K562 (cell line): ENCODE measurements around the gene MFF. TPM values are rescaled to one million over a fixed set of nuclear protein-coding genes. Genes with fewer than 3 reads are reported as not detected.

Experiments
- ATAC-seq: fragments of 200-7000 bp; cut with Tn5 transposase; 3 replicates; pipeline ENCODE4 v1.9.1; 2020; ENCODE audit warnings: moderate library complexity
- BruUV-seq: library from RNA; stranded (reverse); fragments of 400-500 nt; replicated peaks from 2 replicates; lab custom pipeline; 2021; lab: Mats Ljungman, UMichigan
- CTCF ChIA-PET: fragments of 300-600 bp; formaldehyde crosslinking; extraction: SDS; loops from one replicate; lab custom pipeline; 2021; ENCODE audit warnings: low intra/inter-chr PET ratio; lab: Yijun Ruan, JAX
- POLR2A ChIA-PET: fragments of 300-600, 350-650 bp; sonication (Branson Sonifier 250); formaldehyde crosslinking; extraction: SDS; loops from one replicate; lab custom pipeline; 2021; ENCODE audit warnings: antibody characterized with exemption, inconsistent platforms; lab: Yijun Ruan, JAX
- DNase-seq, 4 experiments: peaks; one replicate each; pipeline versions ENCODE4 v3.0.0 to v3.0.0-alpha.2; 2011 to 2018; ENCODE audit warnings: low spot score in 3 of 4, mixed read lengths in 3 of 4; ENCODE audit errors: extremely low read depth in 1 of 4
- FAIRE-seq: peaks from 2 replicates; lab custom pipeline; 2011; peaks lifted over from hg19 to GRCh38; lab: Jason Lieb, UNC
- H2AFZ ChIP-seq: 2 replicates; pipeline ENCODE4 v1.6.0; 2011; ENCODE audit warnings: low read depth, low read length, control low read depth, inconsistent platforms
- H3K27ac ChIP-seq: fragments of 200-600 bp; 3 replicates; pipeline ENCODE4 v1.8.0; 2011; ENCODE audit warnings: low read depth, mild to moderate bottlenecking, control low read depth, inconsistent platforms, low read length, moderate library complexity, mixed read lengths; ENCODE audit errors: extremely low read depth
- H3K27me3 ChIP-seq, 2 experiments: fragments of 300-600 bp in 1 of 2; 2 replicates in 1 of 2; 3 replicates in 1 of 2; pipeline versions ENCODE4 v1.6.0 to v1.8.0; 2011; ENCODE audit warnings: inconsistent platforms in 2 of 2, low read length in 2 of 2, mild to moderate bottlenecking in 1 of 2, mixed read lengths in 1 of 2, moderate library complexity in 1 of 2; ENCODE audit not compliant: control insufficient read depth in 2 of 2, insufficient read depth in 2 of 2
- H3K36me3 ChIP-seq: fragments of 300-600 bp; 3 replicates; pipeline ENCODE4 v1.8.0; 2011; ENCODE audit warnings: mild to moderate bottlenecking, low read length, inconsistent platforms; ENCODE audit not compliant: control insufficient read depth, insufficient read depth
- H3K4me1 ChIP-seq, 2 experiments: fragments of 200-600 bp in 1 of 2; replicated peaks in 1 of 2; 2 replicates in 1 of 2; 3 replicates in 1 of 2; pipeline versions ENCODE4 v1.5.1 to v1.8.0; 2011; ENCODE audit warnings: inconsistent platforms in 2 of 2, low read length in 2 of 2, mild to moderate bottlenecking in 1 of 2, mixed read lengths in 1 of 2, moderate library complexity in 1 of 2; ENCODE audit not compliant: control insufficient read depth in 2 of 2, insufficient read depth in 2 of 2
- H3K4me2 ChIP-seq: 2 replicates; pipeline ENCODE4 v1.6.1; 2011; ENCODE audit warnings: low read length, control low read depth, inconsistent platforms, mixed read lengths; ENCODE audit not compliant: insufficient read depth
- H3K4me3 ChIP-seq: fragments of 200-600 bp; sonication (generic), shearing (Covaris generic); 2 replicates; pipeline ENCODE4 v1.5.1; 2016; ENCODE audit warnings: control low read depth, inconsistent platforms
- H3K79me2 ChIP-seq: fragments of 200-600 bp; 3 replicates; pipeline ENCODE4 v1.8.0; 2011; ENCODE audit warnings: low read length, inconsistent platforms; ENCODE audit not compliant: control insufficient read depth, insufficient read depth
- H3K9ac ChIP-seq, 2 experiments: 2 replicates each; pipeline versions ENCODE4 v1.6.0 to v1.6.1; 2011; ENCODE audit warnings: low read depth in 2 of 2, low read length in 2 of 2, control low read depth in 1 of 2, inconsistent platforms in 1 of 2, mild to moderate bottlenecking in 1 of 2, mixed read lengths in 1 of 2; ENCODE audit not compliant: insufficient read depth in 1 of 2
- H3K9me1 ChIP-seq: one replicate; pipeline ENCODE4 v1.6.0; 2011; ENCODE audit warnings: inconsistent platforms, mild to moderate bottlenecking, low read length, moderate library complexity; ENCODE audit not compliant: control insufficient read depth, insufficient read depth
- H3K9me3 ChIP-seq: replicated peaks from 2 replicates; pipeline ENCODE4 v1.5.1; 2011; ENCODE audit warnings: low read depth, low read length, inconsistent platforms; ENCODE audit not compliant: control insufficient read depth, insufficient read depth
- H4K20me1 ChIP-seq: replicated peaks from 2 replicates; pipeline ENCODE4 v1.6.1; 2011; ENCODE audit warnings: low read length, inconsistent platforms, mixed read lengths; ENCODE audit not compliant: control insufficient read depth, insufficient read depth
- BCLAF1 ChIP-seq, 2 experiments: fragments of 450-650 bp in 1 of 2; IDR thresholded peaks; 2 replicates each; pipeline ENCODE4 v1.6.1; 2011 to 2017; ENCODE audit warnings: low read depth in 2 of 2, antibody characterized with exemption in 1 of 2, borderline replicate concordance in 1 of 2, low read length in 1 of 2, mild to moderate bottlenecking in 1 of 2, mixed read lengths in 1 of 2; ENCODE audit not compliant: control insufficient read depth in 1 of 2
- GTF2B ChIP-seq: IDR thresholded peaks from 2 replicates; pipeline ENCODE4 v1.6.1; 2011; ENCODE audit not compliant: insufficient read length; ENCODE audit errors: extremely low read depth
- KLF16 ChIP-seq: IDR thresholded peaks from 2 replicates; pipeline ENCODE4 v1.6.1; 2016; ENCODE audit warnings: antibody characterized with exemption
- MAFK ChIP-seq: IDR thresholded peaks from 2 replicates; pipeline ENCODE4 v1.6.1; 2011; ENCODE audit warnings: low read length, improper control_type of control experiment
- MTF1 ChIP-seq: fragments of 250-450 bp; sonication (Bioruptor Pico); IDR thresholded peaks from 2 replicates; pipeline ENCODE4 v1.9.0; 2021; ENCODE audit warnings: moderate library complexity, mild to moderate bottlenecking, inconsistent platforms, borderline replicate concordance
- NRF1 ChIP-seq, 2 experiments: fragments of 450-650 bp; IDR thresholded peaks in 1 of 2; conservative IDR thresholded peaks in 1 of 2; 2 replicates each; pipeline ENCODE4 v1.6.1; 2014; ENCODE audit warnings: mild to moderate bottlenecking in 2 of 2
- NUFIP1 ChIP-seq: fragments of 450-650 bp; IDR thresholded peaks from 2 replicates; pipeline ENCODE4 v1.6.1; 2018; ENCODE audit not compliant: partially characterized antibody
- POU5F1 ChIP-seq: fragments of 150-350 bp; IDR thresholded peaks from 2 replicates; pipeline ENCODE4 v1.6.1; 2014; ENCODE audit warnings: borderline replicate concordance, low read length, low read depth, mild to moderate bottlenecking; ENCODE audit not compliant: partially characterized antibody
- RBM25 ChIP-seq: fragments of 200-400 bp; formaldehyde crosslinking; IDR thresholded peaks from 2 replicates; pipeline ENCODE4 v1.6.1; 2018; ENCODE audit warnings: low read length, low read depth, moderate library complexity; ENCODE audit not compliant: severe bottlenecking
- TAF1 ChIP-seq: IDR thresholded peaks from 2 replicates; pipeline ENCODE4 v1.6.1; 2011; ENCODE audit warnings: mild to moderate bottlenecking, low read length, moderate library complexity; ENCODE audit not compliant: insufficient read depth, control insufficient read depth, severe bottlenecking; ENCODE audit errors: extremely low read depth
- TAF9B ChIP-seq: fragments of 450-650 bp; IDR thresholded peaks from 2 replicates; pipeline ENCODE4 v1.6.1; 2018; ENCODE audit warnings: mild to moderate bottlenecking; ENCODE audit not compliant: partially characterized antibody
- ZNF24 ChIP-seq: fragments of 450-650 bp; IDR thresholded peaks from 2 replicates; pipeline ENCODE4 v1.6.1; 2016
- ZNF444 ChIP-seq: fragments of 250-450 bp; sonication (Bioruptor Pico); IDR thresholded peaks from 2 replicates; pipeline ENCODE4 v1.4.0; 2020; ENCODE audit warnings: mild to moderate bottlenecking, moderate library complexity
- ZNF699 ChIP-seq: fragments of 250-450 bp; sonication (Bioruptor Pico); IDR thresholded peaks from 2 replicates; pipeline ENCODE4 v1.8.0; 2021; ENCODE audit warnings: mild to moderate bottlenecking, moderate library complexity; ENCODE audit not compliant: insufficient replicate concordance
- WGBS: fragments of 100-300 bp; shearing (Covaris generic); methylation state at CpG from one replicate; pipeline ENCODE4 v1.1.6; 2016; ENCODE audit warnings: low coverage, mixed read lengths; ENCODE audit not compliant: insufficient coverage; ENCODE audit errors: missing lambda C conversion rate; 5-methylcytosine and 5-hydroxymethylcytosine counted together
- in situ Hi-C: fragments of 300-500 bp; cut with MboI; formaldehyde crosslinking; loops from 4 replicates; pipeline ENCODE4 v1.15.0; 2018; ENCODE audit warnings: inconsistent platforms, mixed read lengths
- intact Hi-C: fragments of 100-400 bp; cut with micrococcal nuclease; formaldehyde crosslinking; loops from 2 replicates; pipeline ENCODE4 v1.14.2; 2022
- polyA plus RNA-seq, 8 experiments: library from polyadenylated mRNA; depleted of rRNA in 4 of 8; stranded (reverse) in 5 of 8; unstranded in 3 of 8; fragments of >200 nt; fragmentation: Nextera tagmentation in 2 of 8; fragmentation: Illumina TruSeq in 1 of 8; extraction: Ambion mirVana in 2 of 8; extraction: Trizol in 1 of 8; gene quantifications; 2 replicates each; pipeline versions ENCODE4 v1.2.1 to v1.2.3, GENCODE V29; 2011 to 2014; ENCODE audit warnings: inconsistent platforms in 1 of 8, missing spikeins in 1 of 8
- total RNA-seq, 7 experiments: library from RNA; depleted of rRNA in 6 of 7; stranded (reverse); fragments of >200 nt in 6 of 7; fragmentation: Illumina TruSeq in 2 of 7; extraction: Trizol in 2 of 7; gene quantifications; 2 replicates each; pipeline versions ENCODE4 v1.2.1 to v1.2.3, GENCODE V29; 2011 to 2021; ENCODE audit warnings: low replicate concordance in 1 of 7
- TF ChIP-seq, protein P1 (sequence below): sonication (generic); formaldehyde crosslinking; IDR thresholded peaks from 2 replicates; pipeline ENCODE4 v1.8.0; 2022; ENCODE audit warnings: missing genetic modification reagents, mild to moderate bottlenecking, borderline replicate concordance
- TF ChIP-seq, protein P2 (sequence below), 2 experiments: fragments of 450-650 bp in 1 of 2; sonication (generic) in 1 of 2; formaldehyde crosslinking in 1 of 2; IDR thresholded peaks in 1 of 2; conservative IDR thresholded peaks in 1 of 2; 2 replicates each; pipeline versions ENCODE4 v1.6.1 to v1.8.1; 2016 to 2023; ENCODE audit warnings: mild to moderate bottlenecking in 2 of 2, moderate library complexity in 2 of 2, inconsistent platforms in 1 of 2, missing genetic modification reagents in 1 of 2

The MFF gene
- total and polyA plus RNA-seq, 9 of the 15 experiments (the other 6 are each of a cell fraction or from before 2014, with no cell fraction given): 9.4 to 75.4 (median 55.7) TPM

GRCh38 chr2:227366769-227367426, 41.8 kb downstream of the MFF start:
- WGBS: 11% methylated on average over 10 of the region's 11 CpGs
- no TSS peak for BruUV-seq
- Histone ChIP-seq H3K79me2 (no peaks in the 10 kb centered on the region), H3K9ac (no peak overlapping the region), H3K36me3 (no peaks in the 10 kb centered on the region), H3K4me3 (no peak overlapping the region), H4K20me1 (no peaks in the 10 kb centered on the region), H2AFZ (no peak overlapping the region), H3K9me3 (no peaks in the 10 kb centered on the region), H3K4me2 (no peak overlapping the region), H3K27ac (no peak overlapping the region), H3K4me1 (no peaks in the 10 kb centered on the region; a peak in 1 of 5 replicates), H3K27me3 (no peaks in the 10 kb centered on the region; a peak in 1 of 5 replicates), H3K9me1 (no peaks in the 10 kb centered on the region)
- intact Hi-C loops (no loop called here), in situ Hi-C loops (no loop called here)
- ChIA-PET CTCF (no interaction called here), POLR2A (no interaction called here)
- no peak for DNase-seq
- FAIRE-seq: no peak
- ATAC-seq: no peak
- no peak for TF ChIP-seq TAF1
- no peak for TF ChIP-seq RBM25
- TF ChIP-seq TAF9B: no peak
- no peak for TF ChIP-seq NUFIP1
- TF ChIP-seq ZNF24: no peak
- no peak for TF ChIP-seq BCLAF1 (IDR thresholded peaks at IDR 0.05; ENCODE audit: borderline replicate concordance in 1 of 2, control insufficient read depth in 1 of 2, low read depth in 2 of 2, low read length in 1 of 2)
- TF ChIP-seq POU5F1: no peak
- TF ChIP-seq, protein P1, sequence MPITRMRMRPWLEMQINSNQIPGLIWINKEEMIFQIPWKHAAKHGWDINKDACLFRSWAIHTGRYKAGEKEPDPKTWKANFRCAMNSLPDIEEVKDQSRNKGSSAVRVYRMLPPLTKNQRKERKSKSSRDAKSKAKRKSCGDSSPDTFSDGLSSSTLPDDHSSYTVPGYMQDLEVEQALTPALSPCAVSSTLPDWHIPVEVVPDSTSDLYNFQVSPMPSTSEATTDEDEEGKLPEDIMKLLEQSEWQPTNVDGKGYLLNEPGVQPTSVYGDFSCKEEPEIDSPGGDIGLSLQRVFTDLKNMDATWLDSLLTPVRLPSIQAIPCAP (CRISPR knock-in tag): no peak
- TF ChIP-seq KLF16: no peak
- no peak for TF ChIP-seq ZNF699 (CRISPR knock-in tag)
- no peak for TF ChIP-seq NRF1 (conservative IDR thresholded peaks at IDR 0.05 in 1 of 2, IDR thresholded peaks at IDR 0.05 in 1 of 2)
- TF ChIP-seq, protein P2, sequence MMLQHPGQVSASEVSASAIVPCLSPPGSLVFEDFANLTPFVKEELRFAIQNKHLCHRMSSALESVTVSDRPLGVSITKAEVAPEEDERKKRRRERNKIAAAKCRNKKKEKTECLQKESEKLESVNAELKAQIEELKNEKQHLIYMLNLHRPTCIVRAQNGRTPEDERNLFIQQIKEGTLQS (IDR thresholded peaks at IDR 0.05): no peak
- TF ChIP-seq, protein P2 (CRISPR knock-in tag; conservative IDR thresholded peaks at IDR 0.05): no peak
- TF ChIP-seq MTF1: no peak
- TF ChIP-seq ZNF444 (CRISPR knock-in tag): no peak
- no peak for TF ChIP-seq GTF2B
- no peak for TF ChIP-seq MAFK
